ENCODE measurements around the gene ARRB1.
"Not testable (repeated sequence)": the region's sequence is repeated elsewhere in the genome, so short reads cannot be mapped to it uniquely, and the experiment has no call there.

Gene ARRB1

GRCh38 chr11:75371949-75372876 lies 20.8 kb upstream of the ARRB1 start:
- DNase-seq, result no peak

- no peak for DNase-seq
Measured at GRCh38 chr11:75369560-75370255, 18.2 kb upstream of the ARRB1 start.

- DNase-seq, result not testable (repeated sequence)
Measured at GRCh38 chr11:75366826-75367225, 15.4 kb upstream of the ARRB1 start.

GRCh38 chr11:75365711-75366181 lies 14.3 kb upstream of the ARRB1 start:
- no peak for DNase-seq

DNA sequence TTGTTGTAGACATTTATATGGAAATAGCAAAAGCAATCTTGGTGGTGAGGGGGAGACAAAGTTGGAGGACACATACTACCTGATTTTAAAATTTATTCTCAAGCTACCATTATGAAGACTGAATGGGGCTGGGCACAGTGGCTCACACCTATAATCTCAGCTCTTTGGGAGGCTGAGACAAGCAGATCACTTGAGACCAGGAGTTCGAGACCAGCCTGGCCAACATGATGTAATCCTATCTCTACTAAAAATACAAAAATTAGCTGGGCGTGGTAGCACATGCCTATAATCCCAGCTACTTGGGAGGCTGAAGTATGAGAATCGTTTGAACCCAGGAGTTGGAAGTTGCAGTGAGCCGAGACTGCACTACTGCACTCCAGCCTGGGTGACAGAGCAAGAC lies 10.8 kb upstream of the ARRB1 start:
- not testable (repeated sequence) for DNase-seq

DNA sequence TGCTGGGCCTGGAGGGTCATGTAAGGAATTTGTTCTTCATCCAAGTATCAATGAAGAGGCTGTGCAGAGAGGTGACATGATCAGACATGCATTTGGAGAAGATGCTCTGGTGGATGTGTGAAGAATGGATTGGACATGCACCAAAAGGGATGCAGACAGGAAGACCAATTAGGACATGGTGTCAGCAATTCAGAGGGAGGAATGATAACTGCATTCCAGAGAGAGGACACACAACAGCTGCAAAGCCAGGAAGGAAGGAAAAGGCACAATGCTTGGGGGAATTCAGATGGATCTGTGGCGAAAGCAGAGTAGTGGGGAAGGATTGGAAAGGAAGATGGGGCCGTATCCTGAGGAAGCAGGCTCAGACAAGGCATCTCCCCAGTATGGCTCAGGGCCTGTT lies 5.2 kb upstream of the ARRB1 start:
- DNase-seq, result no peak

- DNase-seq, result no peak
Measured at GRCh38 chr11:75355051-75355450, 3.6 kb upstream of the ARRB1 start.

- DNase-seq, result no peak
Measured at GRCh38 chr11:75352588-75353206, 1.2 kb upstream of the ARRB1 start.

- no peak for DNase-seq
Measured at GRCh38 chr11:75351791-75352587, 528 bp upstream of the ARRB1 start.

DNA sequence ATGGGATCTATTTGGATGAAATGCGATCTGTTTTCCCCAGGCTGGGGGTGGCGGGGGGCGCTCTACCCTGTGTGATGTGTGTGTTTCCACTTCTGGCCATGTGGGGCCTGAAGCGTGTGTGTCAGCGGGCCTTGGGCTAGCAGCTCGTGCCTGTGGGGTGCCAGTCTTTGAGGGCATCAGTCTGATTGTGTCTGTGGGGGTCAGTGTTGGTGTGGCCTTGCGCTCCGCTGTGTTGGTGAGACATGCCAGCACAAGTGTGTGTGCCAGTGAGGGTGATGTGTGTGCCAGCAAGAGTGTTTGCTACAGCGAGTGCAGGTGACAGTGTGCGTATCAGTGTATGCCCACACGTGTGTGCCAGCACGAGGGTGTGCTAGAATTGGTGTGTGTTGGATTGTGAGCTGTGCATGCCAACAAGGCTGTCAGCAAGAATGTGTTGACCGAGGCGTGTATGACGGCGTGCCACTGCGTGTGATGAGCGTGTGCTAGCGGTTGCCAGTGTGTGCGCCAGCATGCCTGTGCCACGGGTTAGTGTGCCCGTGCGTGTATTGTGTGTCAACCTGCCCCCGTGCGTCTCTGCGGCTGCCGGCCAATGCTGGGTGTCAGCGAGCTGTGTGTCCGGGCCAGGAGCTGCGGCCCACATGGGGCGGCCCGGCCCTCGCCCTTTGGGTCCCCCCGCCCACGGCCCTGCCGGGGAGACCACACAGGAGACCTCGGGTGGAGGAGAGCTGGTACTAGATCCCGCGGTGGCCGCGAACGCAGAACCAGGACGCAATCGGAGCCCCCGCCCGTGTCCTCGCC lies 519 bp downstream of the ARRB1 start:
- DNase-seq, result no peak

- no peak for DNase-seq
Measured at GRCh38 chr11:75350122-75350742, 1.2 kb downstream of the ARRB1 start.

GRCh38 chr11:75349521-75350116 lies 1.8 kb downstream of the ARRB1 start:
- DNase-seq, result no peak

GRCh38 chr11:75347781-75348566 lies 3.5 kb downstream of the ARRB1 start:
- no peak for DNase-seq

DNA sequence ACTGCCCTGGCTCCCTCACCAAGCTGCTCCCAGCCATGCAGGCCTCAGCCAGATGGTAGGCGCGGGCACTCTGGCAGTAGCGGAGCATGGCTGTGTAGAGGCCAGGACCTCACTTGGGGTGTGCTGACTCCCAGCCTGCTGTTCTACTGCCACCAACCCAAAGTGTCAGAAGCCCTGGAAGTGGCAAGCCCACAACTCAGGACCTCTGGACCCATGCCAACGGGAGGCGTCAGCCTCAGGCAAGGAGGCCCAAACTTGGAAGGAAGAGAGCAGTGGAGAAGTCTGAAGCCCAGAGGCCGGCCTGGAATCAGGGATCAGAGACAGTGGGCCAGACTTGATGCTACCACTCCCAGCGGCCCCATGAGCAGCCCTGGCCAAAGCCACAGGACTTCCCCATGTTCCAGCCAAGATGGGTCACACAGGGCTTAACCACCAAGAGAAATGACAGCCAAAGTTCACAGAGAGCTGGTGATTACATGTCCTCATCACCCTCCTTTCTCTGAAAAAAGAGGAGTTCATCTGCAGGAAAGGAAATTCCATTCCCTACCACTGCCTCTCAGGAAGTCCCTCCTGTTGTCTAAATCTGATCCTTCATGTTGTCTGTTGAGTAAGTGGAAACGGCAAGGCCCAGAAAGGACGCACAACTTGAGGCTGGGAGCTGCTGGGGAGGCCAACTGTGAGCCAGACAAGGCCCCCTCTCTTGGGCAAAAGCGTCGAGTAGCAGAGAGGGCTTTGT lies 4.4 kb downstream of the ARRB1 start:
- DNase-seq, result no peak

GRCh38 chr11:75346296-75346695 lies 5.2 kb downstream of the ARRB1 start:
- no peak for DNase-seq

DNA sequence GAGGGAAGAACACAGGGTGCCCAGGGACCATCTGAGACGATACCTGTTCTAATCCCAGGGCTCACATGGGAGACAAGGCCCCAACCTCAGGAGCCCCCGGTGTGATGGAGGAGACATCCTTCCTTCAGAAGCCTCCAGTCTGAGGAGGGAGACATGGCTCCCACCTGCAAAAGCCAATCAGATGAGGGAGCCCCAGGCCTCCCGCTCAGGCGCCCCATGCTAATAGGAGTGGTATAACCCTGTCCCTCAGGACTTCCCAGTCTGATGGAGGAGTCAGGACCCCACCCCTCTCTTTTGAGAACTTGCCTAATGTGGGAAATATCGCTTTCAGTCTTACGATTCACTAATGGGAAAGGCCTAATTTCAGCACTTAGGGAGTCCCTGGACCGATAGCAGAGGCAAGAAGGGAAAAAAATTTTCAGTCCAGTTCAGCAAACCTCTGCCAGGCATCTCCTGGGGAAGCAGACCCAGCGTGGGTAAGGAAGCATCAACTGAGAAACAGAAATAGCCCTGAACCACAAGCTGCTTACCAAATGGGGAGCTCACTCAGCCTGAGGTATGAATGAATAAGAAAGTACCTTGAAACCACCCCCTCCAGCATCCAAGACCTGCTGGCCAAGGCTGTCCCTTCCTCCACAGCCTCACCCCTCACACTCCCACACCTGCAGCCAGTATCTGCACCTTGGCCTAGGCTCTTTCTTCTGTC lies 5.9 kb downstream of the ARRB1 start:
- no peak for DNase-seq

DNA sequence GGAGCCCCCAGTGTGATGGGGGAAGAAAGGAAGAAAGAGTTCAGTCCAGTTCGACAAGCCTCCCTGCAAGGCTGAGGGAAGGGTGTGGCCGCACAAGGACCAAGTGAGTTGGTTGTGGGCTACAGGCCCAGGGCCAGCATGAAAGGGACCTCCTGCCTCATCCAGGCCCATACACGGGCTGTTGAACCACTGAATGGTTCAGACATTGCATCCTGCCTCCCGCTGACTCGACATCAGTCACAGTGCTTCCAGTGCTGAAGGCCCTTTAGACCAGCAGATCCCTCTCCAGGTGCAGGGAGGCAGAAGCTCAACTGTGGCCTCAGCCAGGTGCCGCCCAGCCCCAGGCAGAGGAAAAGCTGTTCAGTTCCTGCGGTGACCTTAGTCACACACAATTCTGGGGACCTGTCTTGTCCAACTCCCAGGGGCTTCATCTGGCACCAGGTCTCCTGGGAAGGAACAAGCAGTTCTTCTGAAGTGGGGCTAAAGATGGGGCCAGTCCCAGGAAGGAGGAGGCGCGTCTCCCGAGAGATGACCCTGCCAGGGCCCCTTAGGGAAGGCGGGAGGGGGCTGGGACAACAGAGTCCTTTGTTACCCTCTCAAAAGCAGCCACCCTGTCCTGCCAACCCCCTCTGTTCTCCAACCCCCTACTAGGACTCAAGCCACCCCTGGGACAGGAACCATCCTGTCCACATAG lies 6.6 kb downstream of the ARRB1 start:
- DNase-seq, result no peak

- DNase-seq, result no peak
Measured at GRCh38 chr11:75344186-75344585, 7.3 kb downstream of the ARRB1 start.

Data from NCI-H1436 treated with DMSO at 0.1 percent for 48 hours (cell line).